GM12878 (cell line): ENCODE measurements around the gene NOTCH3.

ENCODE experiments used
- CEBPB ChIP-seq, 2 experiments: fragments of 150-350 bp in 1 of 2; IDR thresholded peaks; 2 replicates each; pipeline ENCODE4 v1.6.1; 2012 to 2014; ENCODE audit warnings: low read depth in 2 of 2, low read length in 2 of 2, borderline replicate concordance in 1 of 2, inconsistent platforms in 1 of 2
- ESRRA ChIP-seq: IDR thresholded peaks from 2 replicates; pipeline ENCODE4 v1.6.1; 2012; ENCODE audit warnings: mild to moderate bottlenecking, low read length, improper control_type of control experiment
- HDAC2 ChIP-seq: fragments of 200-600 bp; sonication (generic); IDR thresholded peaks from 2 replicates; pipeline ENCODE4 v1.6.1; 2017
- MEF2B ChIP-seq: fragments of 450-650 bp; IDR thresholded peaks from 2 replicates; pipeline ENCODE4 v1.6.1; 2018; ENCODE audit warnings: mild to moderate bottlenecking, moderate library complexity; ENCODE audit not compliant: partially characterized antibody, poor library complexity, severe bottlenecking
- RFX5 ChIP-seq: IDR thresholded peaks from 2 replicates; pipeline ENCODE4 v1.6.1; 2011; ENCODE audit warnings: low read depth, low read length, improper control_type of control experiment
- ZBED1 ChIP-seq: IDR thresholded peaks from 2 replicates; pipeline ENCODE4 v1.6.1; 2016; ENCODE audit warnings: borderline replicate concordance
- TF ChIP-seq, protein P1 (sequence below): IDR thresholded peaks from 2 replicates; pipeline ENCODE4 v1.6.1; 2011; ENCODE audit warnings: low read depth, low read length, improper control_type of control experiment, borderline replicate concordance

DNA sequence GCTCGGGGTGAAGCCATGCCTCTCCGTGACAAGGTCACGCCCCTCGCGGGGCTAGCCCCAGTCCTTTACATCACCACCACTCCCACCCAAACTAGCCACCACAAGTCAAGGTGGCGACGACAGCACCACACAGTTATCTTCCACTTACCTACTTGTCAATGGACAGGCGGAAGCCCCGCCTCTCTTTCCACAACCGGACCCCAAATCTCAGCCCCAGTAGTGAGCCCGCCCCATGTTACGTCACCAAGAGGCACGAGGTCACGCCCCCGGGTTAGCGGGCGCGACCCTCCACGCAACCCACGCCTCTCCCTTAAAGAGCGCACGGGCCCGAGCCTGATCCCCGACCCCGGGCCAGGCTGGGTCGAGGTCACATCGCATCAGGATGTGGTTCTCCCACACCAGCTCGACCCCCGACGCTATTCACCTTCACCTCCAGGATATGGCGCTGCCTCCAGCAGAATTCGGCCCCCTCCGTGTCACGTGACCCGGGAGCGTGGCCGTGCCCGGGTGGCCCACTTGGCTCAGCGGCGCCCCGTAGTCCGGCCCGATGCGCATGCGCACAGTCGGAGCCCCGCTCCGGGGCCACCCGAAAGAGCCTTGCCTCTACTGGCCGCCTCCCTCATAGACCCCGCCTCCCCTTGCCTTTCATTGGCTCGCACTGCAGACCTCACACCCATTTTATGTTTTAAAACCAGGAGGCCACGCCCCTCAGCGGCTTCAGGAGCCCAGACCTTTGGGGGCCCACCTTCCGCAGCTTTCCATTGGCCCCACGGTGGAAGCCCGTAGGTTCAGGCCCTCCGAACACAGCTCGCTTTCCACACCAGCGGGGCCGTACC is 75.3 kb downstream of the NOTCH3 start:
- no peak for TF ChIP-seq ESRRA
- TF ChIP-seq HDAC2: no peak
- TF ChIP-seq, protein P1, sequence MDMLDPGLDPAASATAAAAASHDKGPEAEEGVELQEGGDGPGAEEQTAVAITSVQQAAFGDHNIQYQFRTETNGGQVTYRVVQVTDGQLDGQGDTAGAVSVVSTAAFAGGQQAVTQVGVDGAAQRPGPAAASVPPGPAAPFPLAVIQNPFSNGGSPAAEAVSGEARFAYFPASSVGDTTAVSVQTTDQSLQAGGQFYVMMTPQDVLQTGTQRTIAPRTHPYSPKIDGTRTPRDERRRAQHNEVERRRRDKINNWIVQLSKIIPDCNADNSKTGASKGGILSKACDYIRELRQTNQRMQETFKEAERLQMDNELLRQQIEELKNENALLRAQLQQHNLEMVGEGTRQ: peak; percentile 91
- TF ChIP-seq ZBED1: no peak
- no peak for TF ChIP-seq CEBPB (IDR thresholded peaks at IDR 0.05; ENCODE audit: borderline replicate concordance in 1 of 2, low read depth in 2 of 2, low read length in 2 of 2)
- peak; percentile 69 for TF ChIP-seq MEF2B
- TF ChIP-seq RFX5: peak; percentile 42; the same call in 1 of the 2 replicates
